Naive B cell (primary cell): ENCODE results near the gene ZNF599. TPM values are rescaled to one million over a fixed set of nuclear protein-coding genes. Genes with fewer than 3 reads are reported as not detected.
"Not testable (repeated sequence)": the region's sequence is repeated elsewhere in the genome, so short reads cannot be mapped to it uniquely, and the experiment has no call there.

Source experiments
- ATAC-seq, 2 donors: fragments of 150-1000 bp; cut with Tn5 transposase; 2 replicates each; pipeline ENCODE4 v1.10.0; 2021; ENCODE audit warnings: low read depth in 2 of 2, mild to moderate bottlenecking in 2 of 2, moderate library complexity in 2 of 2
- DNase-seq: peaks from one replicate; pipeline ENCODE4 v3.0.0; 2022
- H3K27ac Mint-ChIP-seq, 6 donors: one replicate each; pipeline ENCODE4 v1.8.0; 2020 to 2022; ENCODE audit warnings: mild to moderate bottlenecking in 6 of 6, mixed read lengths in 6 of 6, moderate library complexity in 5 of 6, inconsistent platforms in 2 of 6
- H3K27me3 Mint-ChIP-seq, 3 donors: one replicate each; pipeline ENCODE4 v1.8.0; 2021 to 2022; ENCODE audit warnings: mixed read lengths in 3 of 3, mild to moderate bottlenecking in 1 of 3
- H3K36me3 Mint-ChIP-seq, 2 donors: one replicate each; pipeline ENCODE4 v1.8.0; 2020 to 2022; ENCODE audit warnings: mixed read lengths in 2 of 2, inconsistent platforms in 1 of 2, mild to moderate bottlenecking in 1 of 2
- H3K4me1 Mint-ChIP-seq, 3 donors: one replicate each; pipeline ENCODE4 v1.8.0; 2020 to 2022; ENCODE audit warnings: mixed read lengths in 3 of 3, inconsistent platforms in 1 of 3, mild to moderate bottlenecking in 1 of 3, moderate library complexity in 1 of 3
- H3K4me3 Mint-ChIP-seq, 8 donors: one replicate each; pipeline ENCODE4 v1.8.0; 2020 to 2022; ENCODE audit warnings: mild to moderate bottlenecking in 8 of 8, mixed read lengths in 8 of 8, moderate library complexity in 8 of 8, inconsistent platforms in 2 of 8
- H3K9me3 Mint-ChIP-seq, 7 donors: one replicate each; pipeline ENCODE4 v1.8.0; 2020 to 2022; ENCODE audit warnings: mixed read lengths in 7 of 7, mild to moderate bottlenecking in 5 of 7, inconsistent platforms in 2 of 7, moderate library complexity in 1 of 7
- polyA plus RNA-seq, 6 donors: library from polyadenylated mRNA; unstranded; fragments of 300-500 nt; fragmentation: Illumina TruSeq; gene quantifications; one replicate each; pipeline ENCODE4 v1.2.3, GENCODE V29; 2021; ENCODE audit warnings: low read depth in 6 of 6

ZNF599 gene
- polyA plus RNA-seq: 10 to 100 TPM in 1 of 6 donors, 1 to 10 TPM in 5; 6.5 to 13.9 (median 8.1) TPM

- Mint-ChIP-seq H3K27me3 (peaks cover 19 to 28% (median 21%) of the 10 kb centered on the region in 3 donors), H3K4me3 (peak within 1 kb of the TSS; percentile 88 to 98 (median 96)), H3K9me3 (peaks cover 0 to 11% (median 4%) of the 10 kb centered on the region in 7 donors), H3K27ac (peak within 1 kb of the TSS; percentile 31 to 97 (median 95)), H3K36me3 (peaks cover 0 to 5% of the 10 kb centered on the region in 2 donors), H3K4me1 (peaks cover 15 to 23% (median 17%) of the 10 kb centered on the region in 3 donors)
- peak; percentile 88 for DNase-seq
- ATAC-seq: peak; percentile 99
These were observed at the start of gene ZNF599 for GRCh38 chr19:34772697-34773554. Gene ZNF599 (minus strand): TSS chr19:34773215. CDS start chr19:34772841, 374 bp downstream.

- ATAC-seq: no peak
- Mint-ChIP-seq H3K27ac (no peak overlapping the region), H3K27me3 (peaks cover 0 to 5% (median 5%) of the 10 kb centered on the region in 3 donors), H3K36me3 (peaks cover 14 to 42% of the 10 kb centered on the region in 2 donors), H3K4me1 (peaks cover 2 to 9% (median 9%) of the 10 kb centered on the region in 3 donors), H3K9me3 (peaks cover 0 to 13% (median 4%) of the 10 kb centered on the region in 7 donors), H3K4me3 (no peak overlapping the region)
- DNase-seq: no peak
These were observed 45.3 kb upstream of the ZNF599 start for GRCh38 chr19:34818270-34818669.

GRCh38 chr19:34816708-34817107 lies 43.7 kb upstream of the ZNF599 start:
- Mint-ChIP-seq H3K27ac (no peak overlapping the region), H3K4me1 (peaks cover 7 to 16% (median 14%) of the 10 kb centered on the region in 3 donors), H3K36me3 (peaks cover 14 to 42% of the 10 kb centered on the region in 2 donors), H3K9me3 (peaks cover 0 to 13% (median 4%) of the 10 kb centered on the region in 7 donors), H3K27me3 (peaks cover 0 to 5% (median 5%) of the 10 kb centered on the region in 3 donors), H3K4me3 (peak overlapping the region in 1 of 8 donors; percentile 37)
- no peak for ATAC-seq
- DNase-seq: no peak

- Mint-ChIP-seq H3K9me3 (peaks cover 4 to 20% (median 9%) of the 10 kb centered on the region in 7 donors), H3K36me3 (peaks cover 0 to 18% of the 10 kb centered on the region in 2 donors), H3K4me1 (peaks cover 11 to 14% (median 11%) of the 10 kb centered on the region in 3 donors), H3K27me3 (no peaks in the 10 kb centered on the region), H3K27ac (no peak overlapping the region), H3K4me3 (no peak overlapping the region)
- DNase-seq (no peak), ATAC-seq (no peak)
These were observed 35.6 kb upstream of the ZNF599 start for GRCh38 chr19:34808566-34808965.

GRCh38 chr19:34806976-34807860 lies 34.2 kb upstream of the ZNF599 start:
- peaks cover 4 to 22% (median 10%) of the 10 kb centered on the region in 7 donors for H3K9me3 Mint-ChIP-seq
- peaks cover 4 to 6% (median 5%) of the 10 kb centered on the region in 3 donors for H3K4me1 Mint-ChIP-seq
- no peak overlapping the region for H3K4me3 Mint-ChIP-seq
- peaks cover 0 to 24% of the 10 kb centered on the region in 2 donors for H3K36me3 Mint-ChIP-seq
- ATAC-seq (no peak), DNase-seq (no peak)
- H3K27me3 Mint-ChIP-seq: peaks cover 4 to 9% (median 5%) of the 10 kb centered on the region in 3 donors
- H3K27ac Mint-ChIP-seq: no peak overlapping the region

GRCh38 chr19:34804115-34804514 lies 31.1 kb upstream of the ZNF599 start:
- DNase-seq: no peak
- Mint-ChIP-seq H3K4me3 (no peak overlapping the region), H3K27me3 (peaks cover 5 to 20% (median 9%) of the 10 kb centered on the region in 3 donors), H3K9me3 (peaks cover 4 to 16% (median 13%) of the 10 kb centered on the region in 7 donors), H3K27ac (no peak overlapping the region), H3K36me3 (peaks cover 0 to 24% of the 10 kb centered on the region in 2 donors), H3K4me1 (no peaks in the 10 kb centered on the region)
- no peak for ATAC-seq

- Mint-ChIP-seq H3K4me1 (peaks cover 0 to 11% (median 4%) of the 10 kb centered on the region in 3 donors), H3K9me3 (peaks cover 0 to 12% (median 7%) of the 10 kb centered on the region in 7 donors), H3K27me3 (peaks cover 0 to 20% (median 4%) of the 10 kb centered on the region in 3 donors)
- DNase-seq, H3K4me3 Mint-ChIP-seq, ATAC-seq, H3K27ac Mint-ChIP-seq, H3K36me3 Mint-ChIP-seq: not testable (repeated sequence)
These were observed 23.9 kb upstream of the ZNF599 start for GRCh38 chr19:34796953-34797352.

GRCh38 chr19:34794066-34794960 lies 21.3 kb upstream of the ZNF599 start:
- Mint-ChIP-seq H3K27me3 (peaks cover 0 to 22% (median 8%) of the 10 kb centered on the region in 3 donors), H3K27ac (peak overlapping the region in 1 of 6 donors; percentile 88), H3K4me3 (no peak overlapping the region), H3K36me3 (no peaks in the 10 kb centered on the region), H3K4me1 (peaks cover 0 to 11% (median 4%) of the 10 kb centered on the region in 3 donors), H3K9me3 (peaks cover 0 to 7% (median 4%) of the 10 kb centered on the region in 7 donors)
- ATAC-seq (no peak), DNase-seq (no peak)

GRCh38 chr19:34793565-34793964 lies 20.6 kb upstream of the ZNF599 start:
- DNase-seq (no peak), ATAC-seq (no peak)
- peaks cover 0 to 7% (median 4%) of the 10 kb centered on the region in 7 donors for H3K9me3 Mint-ChIP-seq
- H3K27ac Mint-ChIP-seq: no peak overlapping the region
- peaks cover 0 to 11% (median 4%) of the 10 kb centered on the region in 3 donors for H3K4me1 Mint-ChIP-seq
- no peaks in the 10 kb centered on the region for H3K36me3 Mint-ChIP-seq
- H3K27me3 Mint-ChIP-seq: peaks cover 0 to 18% (median 12%) of the 10 kb centered on the region in 3 donors
- peak overlapping the region in 2 of 8 donors; percentile 2 to 21 for H3K4me3 Mint-ChIP-seq

- DNase-seq (no peak), ATAC-seq (no peak)
- H3K4me1 Mint-ChIP-seq: peaks cover 0 to 3% (median 1%) of the 10 kb centered on the region in 3 donors
- no peak overlapping the region for H3K27ac Mint-ChIP-seq
- peaks cover 6 to 36% (median 29%) of the 10 kb centered on the region in 3 donors for H3K27me3 Mint-ChIP-seq
- H3K36me3 Mint-ChIP-seq: peaks cover 0 to 14% of the 10 kb centered on the region in 2 donors
- peaks cover 0 to 6% (median 2%) of the 10 kb centered on the region in 7 donors for H3K9me3 Mint-ChIP-seq
- H3K4me3 Mint-ChIP-seq: no peak overlapping the region
These were observed 15.1 kb upstream of the ZNF599 start for GRCh38 chr19:34788074-34788473.

GRCh38 chr19:34787059-34787824 lies 14.2 kb upstream of the ZNF599 start:
- H3K36me3 Mint-ChIP-seq: peaks cover 0 to 14% of the 10 kb centered on the region in 2 donors
- H3K27me3 Mint-ChIP-seq: peaks cover 6 to 32% (median 31%) of the 10 kb centered on the region in 3 donors

More at GRCh38 chr19:34787059-34787824, 14.2 kb upstream of the ZNF599 start:
- Mint-ChIP-seq H3K4me1 (no peaks in the 10 kb centered on the region), H3K4me3 (no peak overlapping the region), H3K9me3 (peaks cover 0 to 6% (median under 1%) of the 10 kb centered on the region in 7 donors), H3K27ac (peak overlapping the region in 1 of 6 donors; percentile 11)
- DNase-seq: no peak
- ATAC-seq: no peak
